ENCODE results near the gene TUBB3. TPM values are rescaled to one million over a fixed set of nuclear protein-coding genes. Genes with fewer than 3 reads are reported as not detected.
"Not testable (repeated sequence)": the region's sequence is repeated elsewhere in the genome, so short reads cannot be mapped to it uniquely, and the experiment has no call there.

Gene TUBB3
- total and polyA plus RNA-seq, 12 donors: 0.53 to 10.6 (median 0.96) TPM

GRCh38 chr16:89931964-89932363, 8.8 kb downstream of the TUBB3 start:
- TF ChIP-seq CTCF (IDR thresholded peaks at IDR 0.05): no peak
- peaks cover 0 to 21% (median 0%) of the 10 kb centered on the region in 7 donors for H3K27me3 ChIP-seq
- H3K9me3 ChIP-seq: no peaks in the 10 kb centered on the region
- ATAC-seq (peak in 1 of 8 donors; percentile 14), DNase-seq (no peak)
- H3K4me3 ChIP-seq: no peak overlapping the region
- H3K4me1 ChIP-seq: no peaks in the 10 kb centered on the region
- WGBS, 2 donors: 94% methylated on average over 6 of the region's 6 CpGs
- intact Hi-C loops (cut with DNase I): loop anchor here in 1 of 10 donors (5.0 kb wide), 1 partner anchor 35 kb away; no protein-coding TSS in a partner anchor
- peaks cover 0 to 18% (median 0%) of the 10 kb centered on the region in 9 donors for H3K36me3 ChIP-seq
- H3K27ac ChIP-seq: no peak overlapping the region

GRCh38 chr16:89934019-89934418, 10.9 kb downstream of the TUBB3 start:
- intact Hi-C loops (cut with DNase I): loop anchor here in 1 of 10 donors (5.0 kb wide), 1 partner anchor 33 kb away; no protein-coding TSS in a partner anchor
- H3K36me3 ChIP-seq: peaks cover 0 to 18% (median 0%) of the 10 kb centered on the region in 9 donors
- H3K27me3 ChIP-seq, H3K4me1 ChIP-seq, DNase-seq, H3K4me3 ChIP-seq, H3K27ac ChIP-seq, ATAC-seq, H3K9me3 ChIP-seq: not testable (repeated sequence)
- 95 to 98% methylated on average over 24 to 29 of the region's 29 CpGs for WGBS, 2 donors

- no peaks in the 10 kb centered on the region for H3K9me3 ChIP-seq
- H3K4me1 ChIP-seq: no peaks in the 10 kb centered on the region
- WGBS, 2 donors: 94 to 96% methylated on average over 61 of the region's 61 CpGs
- intact Hi-C loops (cut with DNase I): loop anchor here in 1 of 10 donors (5.0 kb wide), 1 partner anchor 32 kb away; no protein-coding TSS in a partner anchor
- no peak for TF ChIP-seq CTCF (IDR thresholded peaks at IDR 0.05)
- ATAC-seq (no peak), DNase-seq (no peak)
- H3K4me3 ChIP-seq: no peak overlapping the region
- H3K27me3 ChIP-seq: peaks cover 0 to 6% (median 0%) of the 10 kb centered on the region in 7 donors
- no peak overlapping the region for H3K27ac ChIP-seq
- peaks cover 0 to 18% (median 0%) of the 10 kb centered on the region in 9 donors for H3K36me3 ChIP-seq
Measured at GRCh38 chr16:89934611-89935553, 11.7 kb downstream of the TUBB3 start.

- H3K27ac ChIP-seq; DNase-seq; H3K9me3 ChIP-seq; H3K4me1 ChIP-seq; H3K4me3 ChIP-seq; H3K27me3 ChIP-seq; ATAC-seq; intact Hi-C loops (cut with DNase I): not testable (repeated sequence)
- peaks cover 0 to 18% (median 0%) of the 10 kb centered on the region in 9 donors for H3K36me3 ChIP-seq
- 91 to 93% methylated on average over 23 to 25 of the region's 27 CpGs for WGBS, 2 donors
Measured at GRCh38 chr16:89935620-89936019, 12.5 kb downstream of the TUBB3 start.

GRCh38 chr16:89936034-89936433, 12.9 kb downstream of the TUBB3 start:
- H3K4me3 ChIP-seq: no peak overlapping the region
- no peak overlapping the region for H3K27ac ChIP-seq
- no peak for ATAC-seq
- intact Hi-C loops (cut with DNase I): no loop called here
- no peak for TF ChIP-seq CTCF (IDR thresholded peaks at IDR 0.05)
- no peaks in the 10 kb centered on the region for H3K4me1 ChIP-seq
- WGBS, 2 donors: 86 to 89% methylated on average over 13 of the region's 13 CpGs
- no peak for DNase-seq
- no peaks in the 10 kb centered on the region for H3K27me3 ChIP-seq
- peaks cover 0 to 18% (median 0%) of the 10 kb centered on the region in 9 donors for H3K36me3 ChIP-seq
- no peaks in the 10 kb centered on the region for H3K9me3 ChIP-seq
